Measurements from ENCODE around the gene UNC119. TPM values are rescaled to one million over a fixed set of nuclear protein-coding genes. Genes with fewer than 3 reads are reported as not detected.

The UNC119 gene
- 23.2 and 25.0 TPM in 2 replicates for total RNA-seq

DNA sequence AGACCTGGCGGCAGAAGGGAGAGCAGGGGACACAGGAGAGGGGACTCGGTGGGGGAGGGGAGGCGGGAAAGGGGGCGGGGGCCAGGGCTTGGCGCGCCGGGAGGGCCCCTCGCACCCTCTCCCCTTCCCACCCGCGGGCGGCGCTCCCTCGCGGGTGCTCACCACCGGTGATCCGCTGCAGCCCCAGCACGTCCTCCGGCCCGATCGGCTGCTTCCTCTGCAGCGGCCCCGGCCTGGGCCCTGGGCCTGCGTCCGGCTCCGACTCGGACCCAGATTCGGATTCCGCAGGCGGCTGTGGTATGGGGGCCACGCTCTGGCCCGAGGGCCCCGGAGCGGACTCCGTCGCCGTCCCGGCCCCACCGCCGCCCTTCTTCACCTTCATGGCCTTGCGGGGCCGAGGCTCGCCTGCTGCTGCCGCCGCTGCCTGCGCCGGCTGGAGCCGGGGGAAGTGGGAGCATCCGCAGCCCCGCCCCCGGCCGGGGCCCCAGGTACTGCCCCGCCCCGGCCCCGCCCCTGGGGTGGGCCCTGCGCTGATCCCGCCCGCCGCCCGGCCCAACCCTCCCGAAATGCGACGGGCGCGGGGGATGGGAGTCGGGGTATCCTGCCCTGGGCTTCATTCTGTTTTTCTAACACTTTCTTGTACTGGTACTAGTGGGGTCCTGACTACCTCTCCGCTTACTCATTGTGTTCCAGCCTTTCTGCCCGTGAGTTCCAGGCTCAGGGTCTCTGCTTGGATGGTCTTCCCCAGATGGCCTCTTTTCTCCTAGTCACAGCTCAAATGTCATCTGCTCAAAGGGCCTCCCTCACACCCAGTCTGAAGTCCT, at the start of gene UNC119:
TSS of gene UNC119 (minus strand) at position 449 of the 824 bp plus-strand sequence. CDS start at position 382, 67 bp downstream.
- H3K27ac ChIP-seq (ENCODE audit: low read depth, low read length): no peak within 1 kb of the TSS
- DNase-seq (ENCODE audit: insufficient read length, low spot score, missing footprints): peak; percentile 98
- peaks cover 5% of the 10 kb centered on the region for H3K4me1 ChIP-seq (ENCODE audit: insufficient read depth, low read length)

DNA sequence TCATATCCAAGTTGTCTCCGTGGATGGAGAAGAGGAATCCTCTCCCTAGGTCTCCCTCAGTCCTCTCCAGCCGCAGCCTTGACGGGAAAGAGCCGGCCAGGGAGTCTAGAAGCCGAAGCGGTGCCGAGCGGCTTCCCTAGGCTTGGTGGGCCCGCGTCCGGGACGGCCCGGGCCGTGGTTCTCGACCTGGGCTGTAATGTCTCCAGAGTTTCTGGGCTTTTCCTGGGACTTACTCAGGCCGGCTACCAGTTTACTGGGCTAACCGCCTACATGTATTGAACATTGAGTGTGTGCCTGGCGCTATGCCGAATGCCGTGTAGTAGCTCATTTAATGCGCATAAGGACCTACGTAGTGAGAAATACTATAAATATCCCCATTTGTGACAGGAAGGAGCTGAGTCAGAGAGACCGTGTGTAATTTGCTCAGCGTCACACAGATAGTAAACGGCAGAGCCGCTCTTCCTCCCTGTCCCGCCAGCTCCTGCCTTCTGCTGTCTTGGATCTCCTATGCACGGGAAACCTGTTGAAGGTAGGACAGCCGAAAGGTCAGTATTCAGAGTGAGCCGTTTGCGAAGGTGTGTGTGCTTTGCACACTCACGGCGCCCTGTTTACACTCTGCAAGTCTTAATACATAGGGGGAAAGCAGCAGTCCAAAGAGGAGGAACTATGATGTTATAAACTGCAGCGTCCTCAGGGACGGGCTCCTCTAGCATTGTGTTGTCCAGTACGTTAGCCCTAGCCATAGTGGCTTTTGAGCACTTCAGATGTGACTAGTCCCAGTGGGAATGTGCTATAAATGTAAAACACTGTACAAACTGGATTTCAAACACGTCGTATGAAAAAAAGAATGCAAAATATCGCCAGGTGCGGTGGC, 47.1 kb upstream of the UNC119 start:
- TF ChIP-seq, protein P1, sequence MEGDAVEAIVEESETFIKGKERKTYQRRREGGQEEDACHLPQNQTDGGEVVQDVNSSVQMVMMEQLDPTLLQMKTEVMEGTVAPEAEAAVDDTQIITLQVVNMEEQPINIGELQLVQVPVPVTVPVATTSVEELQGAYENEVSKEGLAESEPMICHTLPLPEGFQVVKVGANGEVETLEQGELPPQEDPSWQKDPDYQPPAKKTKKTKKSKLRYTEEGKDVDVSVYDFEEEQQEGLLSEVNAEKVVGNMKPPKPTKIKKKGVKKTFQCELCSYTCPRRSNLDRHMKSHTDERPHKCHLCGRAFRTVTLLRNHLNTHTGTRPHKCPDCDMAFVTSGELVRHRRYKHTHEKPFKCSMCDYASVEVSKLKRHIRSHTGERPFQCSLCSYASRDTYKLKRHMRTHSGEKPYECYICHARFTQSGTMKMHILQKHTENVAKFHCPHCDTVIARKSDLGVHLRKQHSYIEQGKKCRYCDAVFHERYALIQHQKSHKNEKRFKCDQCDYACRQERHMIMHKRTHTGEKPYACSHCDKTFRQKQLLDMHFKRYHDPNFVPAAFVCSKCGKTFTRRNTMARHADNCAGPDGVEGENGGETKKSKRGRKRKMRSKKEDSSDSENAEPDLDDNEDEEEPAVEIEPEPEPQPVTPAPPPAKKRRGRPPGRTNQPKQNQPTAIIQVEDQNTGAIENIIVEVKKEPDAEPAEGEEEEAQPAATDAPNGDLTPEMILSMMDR (IDR thresholded peaks at IDR 0.05; ENCODE audit: extremely low read depth, low read depth, low read length): no peak
- peak overlapping the region; percentile 88 for H3K4me2 ChIP-seq (ENCODE audit: insufficient read depth, low read length)
- H3K27ac ChIP-seq (ENCODE audit: low read depth, low read length): peak overlapping the region; percentile 96
- peaks cover 23% of the 10 kb centered on the region for H3K79me2 ChIP-seq (ENCODE audit: insufficient read depth, low read length)
- DNase-seq (ENCODE audit: insufficient read length, low spot score, missing footprints): peak; percentile 97
- no peaks in the 10 kb centered on the region for H3K9me3 ChIP-seq (ENCODE audit: low read depth, low read length)
- peak overlapping the region; percentile 86 for H2AFZ ChIP-seq (ENCODE audit: low read length)
- H4K20me1 ChIP-seq (ENCODE audit: insufficient read depth, low read length): no peaks in the 10 kb centered on the region
- H3K36me3 ChIP-seq (ENCODE audit: insufficient read depth, low read length): no peaks in the 10 kb centered on the region
- peak overlapping the region; percentile 84 for H3K4me3 ChIP-seq (ENCODE audit: insufficient read depth, low read length)
- H3K27me3 ChIP-seq (ENCODE audit: insufficient read depth, low read length): no peaks in the 10 kb centered on the region
- peaks cover 16% of the 10 kb centered on the region for H3K4me1 ChIP-seq (ENCODE audit: insufficient read depth, low read length)

More for the DNA sequence above, at the start of gene UNC119:
- Histone ChIP-seq H2AFZ (ENCODE audit: low read length) (peak within 1 kb of the TSS; percentile 81), H3K36me3 (ENCODE audit: insufficient read depth, low read length) (peaks cover 39% of the 10 kb centered on the region), H3K79me2 (ENCODE audit: insufficient read depth, low read length) (peaks cover 20% of the 10 kb centered on the region), H4K20me1 (ENCODE audit: insufficient read depth, low read length) (peaks cover 39% of the 10 kb centered on the region), H3K4me3 (ENCODE audit: insufficient read depth, low read length) (peak within 1 kb of the TSS; percentile 81), H3K4me2 (ENCODE audit: insufficient read depth, low read length) (peak within 1 kb of the TSS; percentile 90), H3K27me3 (ENCODE audit: insufficient read depth, low read length) (no peaks in the 10 kb centered on the region), H3K9me3 (ENCODE audit: low read depth, low read length) (no peaks in the 10 kb centered on the region)
- TF ChIP-seq, protein P1 (IDR thresholded peaks at IDR 0.05; ENCODE audit: extremely low read depth, low read depth, low read length): no peak

DNA sequence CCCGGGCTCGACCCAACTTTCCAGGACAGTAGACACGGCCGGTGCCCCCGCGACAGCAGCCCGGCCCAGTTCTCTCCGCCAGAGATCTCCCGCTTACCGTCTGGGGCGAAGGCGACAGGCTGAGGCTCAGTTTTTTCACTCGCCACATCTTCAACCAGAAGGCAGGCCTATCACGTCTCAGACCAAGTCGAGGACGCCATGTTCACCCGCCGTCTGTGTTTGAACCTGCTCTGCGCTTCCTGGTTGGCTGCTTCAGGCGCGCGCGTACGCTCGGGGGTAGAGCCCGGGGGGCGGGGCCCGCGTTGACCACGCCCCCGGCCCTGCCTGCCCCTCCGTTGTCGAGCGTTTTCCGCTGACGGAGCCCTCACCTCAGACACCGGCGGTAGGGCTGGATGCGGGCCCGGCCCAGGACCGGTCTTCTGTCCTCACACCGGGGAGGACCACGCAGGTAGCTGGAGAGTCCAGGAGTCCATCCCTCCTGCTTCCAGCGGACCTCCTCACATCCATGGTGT, 46.4 kb upstream of the UNC119 start, which contains the start of gene SPAG5:
TSS of gene SPAG5 (minus strand) at position 227 of the 512 bp plus-strand sequence. CDS start at position 148, 79 bp downstream.
- H3K36me3 ChIP-seq (ENCODE audit: insufficient read depth, low read length): no peaks in the 10 kb centered on the region
- no peaks in the 10 kb centered on the region for H3K9me3 ChIP-seq (ENCODE audit: low read depth, low read length)
- peak; percentile 99 for DNase-seq (ENCODE audit: insufficient read length, low spot score, missing footprints)
- H4K20me1 ChIP-seq (ENCODE audit: insufficient read depth, low read length): no peaks in the 10 kb centered on the region
- peaks cover 23% of the 10 kb centered on the region for H3K79me2 ChIP-seq (ENCODE audit: insufficient read depth, low read length)
- peak within 1 kb of the TSS; percentile 84 for H3K4me3 ChIP-seq (ENCODE audit: insufficient read depth, low read length)
- peak within 1 kb of the TSS; percentile 94 for H2AFZ ChIP-seq (ENCODE audit: low read length)
- H3K27me3 ChIP-seq (ENCODE audit: insufficient read depth, low read length): no peaks in the 10 kb centered on the region
- H3K4me1 ChIP-seq (ENCODE audit: insufficient read depth, low read length): peaks cover 16% of the 10 kb centered on the region
- TF ChIP-seq, protein P1 (IDR thresholded peaks at IDR 0.05; ENCODE audit: extremely low read depth, low read depth, low read length): no peak
- H3K27ac ChIP-seq (ENCODE audit: low read depth, low read length): peak within 1 kb of the TSS; percentile 96
- H3K4me2 ChIP-seq (ENCODE audit: insufficient read depth, low read length): peak within 1 kb of the TSS; percentile 88
